OCI-LY1 (cell line): ENCODE data around the gene PCBP3.

Experiments used
- CTCF ChIP-seq: fragments of 200-600 bp; sonication (generic), shearing (Covaris generic); IDR thresholded peaks from 2 replicates; pipeline ENCODE4 v1.5.1; 2017; ENCODE audit warnings: mild to moderate bottlenecking, antibody characterized with exemption, low read length, moderate library complexity, mixed read lengths
- EZH2 ChIP-seq: fragments of 200-600 bp; sonication (generic), shearing (Covaris generic); IDR thresholded peaks from 2 replicates; pipeline ENCODE4 v1.8.0; 2017; ENCODE audit warnings: borderline replicate concordance, mixed run types, mild to moderate bottlenecking, antibody characterized with exemption, low read length, moderate library complexity, mixed read lengths

DNA sequence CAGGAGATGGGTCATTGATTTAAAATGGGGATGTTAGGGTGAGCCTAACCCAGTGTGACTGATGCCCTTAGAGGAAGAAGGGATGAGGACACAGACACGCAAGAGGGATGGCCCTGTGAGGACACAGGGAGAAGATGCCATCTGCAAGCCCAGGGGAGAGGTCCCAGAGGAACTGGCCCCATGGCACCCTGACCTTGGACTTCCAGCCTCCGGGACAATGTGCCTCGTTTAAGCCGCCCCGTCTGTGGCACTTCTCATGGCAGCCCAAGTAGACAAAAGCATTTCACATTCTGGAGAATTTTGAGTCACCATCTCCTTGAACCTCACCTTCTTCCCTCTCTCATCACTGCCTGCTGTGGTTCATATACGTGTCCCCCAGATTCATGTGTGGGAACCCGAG is 20.1 kb upstream of the PCBP3 start:
- TF ChIP-seq CTCF (no peak), EZH2 (no peak)
